ENCODE results near the gene ZNF521. TPM values are rescaled to one million over a fixed set of nuclear protein-coding genes. Genes with fewer than 3 reads are reported as not detected.

The ZNF521 gene
- total and polyA plus RNA-seq, 10 of the 15 experiments (the other 5 are each of a cell fraction or from before 2014, with no cell fraction given): 0.02 to 0.05 (median 0.04) TPM; not detected in 6

GRCh38 chr18:25052511-25052921 lies 299.4 kb downstream of the ZNF521 start (continued):
- TF ChIP-seq SUZ12 (IDR thresholded peaks at IDR 0.05; ENCODE audit: unreplicated experiment) (no peak), PKNOX1 (IDR thresholded peaks at IDR 0.05) (no peak)

- FAIRE-seq: no peak
- ChIA-PET RAD21 (ENCODE audit: unreplicated experiment) (no interaction called here), CTCF (no interaction called here), SMC1A (ENCODE audit: uncharacterized antibody, unreplicated experiment) (interaction anchor here (0.6 kb wide), 1 partner anchor 128 kb away, joined by 3 read pairs; no protein-coding TSS in a partner anchor), POLR2A (no interaction called here)
- Histone ChIP-seq H3K27me3 (replicated peaks in 1 of 2; ENCODE audit: control insufficient read depth in 2 of 2, insufficient read depth in 2 of 2, low read length in 1 of 2) (no peaks in the 10 kb centered on the region; a peak in 1 of 4 replicates), H3K4me2 (ENCODE audit: control insufficient read depth, insufficient read depth) (no peak overlapping the region), H3K4me3 (no peak overlapping the region), H4K20me1 (ENCODE audit: control insufficient read depth, insufficient read depth) (no peaks in the 10 kb centered on the region), H3K9me3 (replicated peaks; ENCODE audit: control insufficient read depth, insufficient read depth, low read length) (no peaks in the 10 kb centered on the region), H3K4me1 (ENCODE audit: control insufficient read depth, insufficient read depth, low read length) (no peaks in the 10 kb centered on the region), H3K27ac (ENCODE audit: control insufficient read depth, insufficient read depth) (no peak overlapping the region), H3K36me3 (ENCODE audit: control insufficient read depth in 2 of 2, insufficient read depth in 2 of 2, low read length in 1 of 2) (no peaks in the 10 kb centered on the region), H2AFZ (ENCODE audit: control insufficient read depth, low read depth, low read length) (no peak overlapping the region), H3K79me2 (ENCODE audit: control insufficient read depth, insufficient read depth, low read length) (no peaks in the 10 kb centered on the region), H3K9ac (ENCODE audit: control insufficient read depth, insufficient read depth, low read length) (no peak overlapping the region)
- intact Hi-C loops (cut with micrococcal nuclease; ENCODE audit: unreplicated experiment) (no loop called here), in situ Hi-C loops (cut with MboI) (no loop called here)
- no peak for ATAC-seq
- 32% methylated on average over 6 of the region's 6 CpGs for WGBS (ENCODE audit: insufficient coverage, insufficient replicate concordance, low lambda C conversion rate, missing lambda C conversion rate)
- BruUV-seq (replicated peaks): no TSS peak
- TF ChIP-seq HDGF (IDR thresholded peaks at IDR 0.05) (no peak), CBX5 (IDR thresholded peaks at IDR 0.05; ENCODE audit: low read depth) (no peak), POLR2AphosphoS2 (IDR thresholded peaks at IDR 0.05; ENCODE audit: low read depth, low read length) (no peak), PML (IDR thresholded peaks at IDR 0.05; ENCODE audit: low read length) (no peak), CHD2 (IDR thresholded peaks at IDR 0.05; ENCODE audit: borderline replicate concordance, low read depth, low read length) (no peak), POLR2AphosphoS5 (IDR thresholded peaks at IDR 0.05; ENCODE audit: low read length) (no peak), NR2F1 (conservative IDR thresholded peaks at IDR 0.05) (no peak), LARP7 (IDR thresholded peaks at IDR 0.05) (no peak), DPF2 (IDR thresholded peaks at IDR 0.05) (no peak), NFYA (IDR thresholded peaks at IDR 0.05; ENCODE audit: borderline replicate concordance, low read depth, low read length) (no peak), NFIC (IDR thresholded peaks at IDR 0.05; ENCODE audit: low read depth, low read length) (no peak), ZNF217 (IDR thresholded peaks at IDR 0.05) (no peak), STAT3 (IDR thresholded peaks at IDR 0.05; ENCODE audit: low read depth, low read length) (no peak), BACH1 (IDR thresholded peaks at IDR 0.05; ENCODE audit: borderline replicate concordance) (no peak), SREBF2 (IDR thresholded peaks at IDR 0.05; ENCODE audit: low read length) (no peak), EZH2 (IDR thresholded peaks at IDR 0.05; ENCODE audit: borderline replicate concordance, control insufficient read depth, low read depth, low read length) (no peak), TCF7 (IDR thresholded peaks at IDR 0.05; ENCODE audit: borderline replicate concordance) (no peak)
- TF ChIP-seq, protein P1, sequence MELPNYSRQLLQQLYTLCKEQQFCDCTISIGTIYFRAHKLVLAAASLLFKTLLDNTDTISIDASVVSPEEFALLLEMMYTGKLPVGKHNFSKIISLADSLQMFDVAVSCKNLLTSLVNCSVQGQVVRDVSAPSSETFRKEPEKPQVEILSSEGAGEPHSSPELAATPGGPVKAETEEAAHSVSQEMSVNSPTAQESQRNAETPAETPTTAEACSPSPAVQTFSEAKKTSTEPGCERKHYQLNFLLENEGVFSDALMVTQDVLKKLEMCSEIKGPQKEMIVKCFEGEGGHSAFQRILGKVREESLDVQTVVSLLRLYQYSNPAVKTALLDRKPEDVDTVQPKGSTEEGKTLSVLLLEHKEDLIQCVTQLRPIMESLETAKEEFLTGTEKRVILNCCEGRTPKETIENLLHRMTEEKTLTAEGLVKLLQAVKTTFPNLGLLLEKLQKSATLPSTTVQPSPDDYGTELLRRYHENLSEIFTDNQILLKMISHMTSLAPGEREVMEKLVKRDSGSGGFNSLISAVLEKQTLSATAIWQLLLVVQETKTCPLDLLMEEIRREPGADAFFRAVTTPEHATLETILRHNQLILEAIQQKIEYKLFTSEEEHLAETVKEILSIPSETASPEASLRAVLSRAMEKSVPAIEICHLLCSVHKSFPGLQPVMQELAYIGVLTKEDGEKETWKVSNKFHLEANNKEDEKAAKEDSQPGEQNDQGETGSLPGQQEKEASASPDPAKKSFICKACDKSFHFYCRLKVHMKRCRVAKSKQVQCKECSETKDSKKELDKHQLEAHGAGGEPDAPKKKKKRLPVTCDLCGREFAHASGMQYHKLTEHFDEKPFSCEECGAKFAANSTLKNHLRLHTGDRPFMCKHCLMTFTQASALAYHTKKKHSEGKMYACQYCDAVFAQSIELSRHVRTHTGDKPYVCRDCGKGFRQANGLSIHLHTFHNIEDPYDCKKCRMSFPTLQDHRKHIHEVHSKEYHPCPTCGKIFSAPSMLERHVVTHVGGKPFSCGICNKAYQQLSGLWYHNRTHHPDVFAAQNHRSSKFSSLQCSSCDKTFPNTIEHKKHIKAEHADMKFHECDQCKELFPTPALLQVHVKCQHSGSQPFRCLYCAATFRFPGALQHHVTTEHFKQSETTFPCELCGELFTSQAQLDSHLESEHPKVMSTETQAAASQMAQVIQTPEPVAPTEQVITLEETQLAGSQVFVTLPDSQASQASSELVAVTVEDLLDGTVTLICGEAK (IDR thresholded peaks at IDR 0.05; ENCODE audit: borderline replicate concordance): no peak
- DNase-seq (ENCODE audit: low read depth, low spot score): no peak
These were observed 301.4 kb downstream of the ZNF521 start for GRCh38 chr18:25050605-25051004.
